Uterus (tissue), 2 donors: ENCODE results near the gene KCNC3.

Source experiments
- POLR2A ChIP-seq, 2 donors: fragments of 450-650 bp; IDR thresholded peaks; one replicate each; pipeline ENCODE4 v1.6.1; 2016; ENCODE audit warnings: antibody characterized with exemption in 2 of 2, mild to moderate bottlenecking in 1 of 2, moderate library complexity in 1 of 2
- TF ChIP-seq, protein P1 (sequence below), 4 experiments: fragments of 200-600 bp in 2 of 4; fragments of 450-650 bp in 2 of 4; sonication (generic) in 2 of 4; IDR thresholded peaks; one replicate each; pipeline ENCODE4 v1.5.1; 2016 to 2019; ENCODE audit warnings: antibody characterized with exemption in 4 of 4, mild to moderate bottlenecking in 2 of 4, moderate library complexity in 1 of 4

DNA sequence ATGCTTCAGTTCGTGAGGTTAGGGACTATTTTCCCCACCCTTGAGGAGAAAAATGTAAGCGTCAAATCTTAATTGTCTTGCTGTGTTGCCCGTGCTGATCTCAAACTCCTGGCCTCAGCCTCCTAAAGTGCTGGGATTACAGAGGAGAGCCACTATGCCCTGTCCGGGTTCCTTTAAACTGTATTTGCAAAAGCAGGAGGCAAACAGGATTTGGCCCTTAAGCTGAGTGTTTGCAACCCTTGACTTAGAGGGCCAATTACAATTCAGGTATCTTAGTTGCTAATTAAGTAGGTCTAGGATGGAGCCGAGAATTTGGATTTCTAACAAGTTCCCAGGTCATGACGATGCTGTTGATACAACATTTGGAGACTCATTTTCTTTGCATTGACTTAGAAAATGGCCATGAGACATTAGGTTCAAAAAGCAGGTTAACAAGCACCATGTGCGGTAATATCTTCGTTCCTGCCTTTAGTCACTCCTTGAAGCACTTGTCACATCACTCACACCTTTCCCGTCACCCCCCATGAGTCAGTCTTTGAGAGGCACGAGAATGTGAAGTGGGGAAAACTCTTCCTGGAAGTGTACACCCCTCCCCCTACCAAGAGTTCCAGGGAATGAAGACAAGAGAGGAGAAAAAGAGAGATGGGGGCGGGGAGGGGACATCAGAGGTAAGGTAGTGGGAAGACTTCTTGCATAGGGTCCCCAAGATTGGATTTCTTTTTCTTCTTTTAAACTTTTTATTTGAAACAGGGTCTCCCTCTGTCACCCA is 33.7 kb upstream of the KCNC3 start:
- TF ChIP-seq POLR2A (IDR thresholded peaks at IDR 0.05) = no peak
- TF ChIP-seq, protein P1, sequence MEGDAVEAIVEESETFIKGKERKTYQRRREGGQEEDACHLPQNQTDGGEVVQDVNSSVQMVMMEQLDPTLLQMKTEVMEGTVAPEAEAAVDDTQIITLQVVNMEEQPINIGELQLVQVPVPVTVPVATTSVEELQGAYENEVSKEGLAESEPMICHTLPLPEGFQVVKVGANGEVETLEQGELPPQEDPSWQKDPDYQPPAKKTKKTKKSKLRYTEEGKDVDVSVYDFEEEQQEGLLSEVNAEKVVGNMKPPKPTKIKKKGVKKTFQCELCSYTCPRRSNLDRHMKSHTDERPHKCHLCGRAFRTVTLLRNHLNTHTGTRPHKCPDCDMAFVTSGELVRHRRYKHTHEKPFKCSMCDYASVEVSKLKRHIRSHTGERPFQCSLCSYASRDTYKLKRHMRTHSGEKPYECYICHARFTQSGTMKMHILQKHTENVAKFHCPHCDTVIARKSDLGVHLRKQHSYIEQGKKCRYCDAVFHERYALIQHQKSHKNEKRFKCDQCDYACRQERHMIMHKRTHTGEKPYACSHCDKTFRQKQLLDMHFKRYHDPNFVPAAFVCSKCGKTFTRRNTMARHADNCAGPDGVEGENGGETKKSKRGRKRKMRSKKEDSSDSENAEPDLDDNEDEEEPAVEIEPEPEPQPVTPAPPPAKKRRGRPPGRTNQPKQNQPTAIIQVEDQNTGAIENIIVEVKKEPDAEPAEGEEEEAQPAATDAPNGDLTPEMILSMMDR (IDR thresholded peaks at IDR 0.05) = no peak
